ENCODE measurements around the gene CLMN.

Gene CLMN

DNA sequence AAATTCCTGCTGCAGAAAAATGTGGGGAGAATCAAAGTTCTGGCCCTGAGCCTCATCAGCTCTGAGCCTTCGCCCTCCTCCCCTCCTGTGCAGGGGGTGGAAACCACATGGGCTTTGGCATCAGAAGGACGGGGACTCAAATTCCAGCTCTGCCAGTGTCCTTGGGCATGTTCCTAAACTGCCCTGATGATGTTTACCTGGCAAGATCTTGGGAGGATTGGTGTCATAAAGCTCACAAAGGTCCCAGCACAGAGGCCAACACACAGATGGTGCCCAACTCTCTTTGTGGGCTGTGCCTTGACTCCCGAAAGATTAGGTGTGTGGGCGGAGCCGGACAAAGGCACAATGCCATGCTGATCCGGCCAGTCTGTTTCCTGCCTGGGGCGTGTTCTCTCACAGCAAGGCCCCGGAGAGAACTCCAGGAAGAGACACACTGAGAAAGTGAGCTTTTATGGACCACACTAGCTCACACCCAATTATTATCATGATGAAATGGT, 20.5 kb upstream of the CLMN start:
- no peak for DNase-seq

DNA sequence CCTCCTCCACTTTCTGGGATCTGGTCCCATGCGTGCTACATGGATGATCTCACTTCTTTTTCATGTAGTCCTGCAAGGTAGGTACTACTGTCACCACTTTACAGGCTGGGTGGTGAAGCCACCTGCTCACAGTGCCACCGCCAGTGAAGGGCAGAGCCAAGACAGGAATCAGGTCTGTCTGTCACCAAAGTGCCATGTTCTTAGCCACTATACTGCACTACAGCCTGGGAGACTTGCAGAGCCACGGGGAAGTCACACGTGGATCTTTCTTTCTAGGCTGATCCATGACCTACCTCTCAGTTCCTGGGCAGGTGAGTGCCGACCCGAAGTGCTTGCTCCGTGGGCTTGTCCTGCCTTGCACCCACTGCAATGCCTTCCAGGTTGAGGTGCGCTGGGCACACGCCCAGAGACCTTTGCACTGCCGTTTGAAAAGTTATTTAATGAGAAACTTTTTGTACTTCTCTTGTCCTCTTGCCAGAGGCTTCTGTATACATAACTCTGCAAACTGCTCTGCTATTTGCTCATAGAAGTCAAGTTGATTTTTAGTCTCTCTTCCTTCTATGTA, 19.7 kb upstream of the CLMN start:
- no peak for DNase-seq

DNA sequence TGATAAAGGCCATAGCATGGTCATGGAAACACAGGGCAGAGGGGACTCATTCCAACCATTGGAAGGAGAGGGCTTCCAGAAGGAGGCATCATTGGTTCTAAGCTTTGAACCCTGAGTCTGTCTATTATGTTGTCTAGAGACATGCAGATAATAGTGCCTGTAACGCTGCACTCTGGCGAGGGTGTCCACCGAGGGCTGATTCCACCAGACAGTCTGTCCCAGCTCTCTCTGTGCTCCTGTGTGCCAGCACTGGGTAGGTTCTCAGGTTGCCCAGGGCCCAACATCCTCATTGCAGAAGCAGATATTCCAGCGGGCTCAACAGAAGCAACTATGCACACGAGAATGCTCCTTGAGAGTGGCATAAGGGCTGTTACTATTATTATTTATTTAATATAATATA, 18.7 kb upstream of the CLMN start:
- DNase-seq: no peak

DNA sequence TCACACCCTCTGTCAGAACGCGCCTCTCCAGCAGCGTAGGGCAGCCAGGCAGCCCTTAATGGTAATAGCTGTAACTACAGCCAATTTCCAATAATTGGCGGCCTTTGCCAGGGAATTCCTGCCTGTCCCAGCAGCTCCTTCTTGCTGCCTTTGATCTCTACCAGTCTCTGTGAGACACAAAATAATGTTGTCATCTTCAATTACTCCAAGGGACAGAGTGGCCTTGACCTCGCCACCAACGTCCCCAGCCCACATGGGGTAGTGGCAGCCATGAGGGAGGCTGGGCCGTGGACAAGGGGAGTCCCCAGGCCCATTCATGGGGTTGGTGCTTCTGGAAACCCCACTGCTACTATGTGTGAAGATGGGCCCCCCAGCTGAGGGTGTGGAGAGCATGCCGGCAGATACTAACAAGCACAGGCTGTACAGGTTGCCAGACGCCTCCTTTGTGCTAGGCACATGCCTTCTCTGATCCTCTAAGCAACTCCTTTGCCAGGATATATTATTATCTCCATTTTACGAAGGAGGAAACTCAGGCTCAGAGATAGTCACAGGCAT, 17.4 kb upstream of the CLMN start:
- no peak for DNase-seq

DNA sequence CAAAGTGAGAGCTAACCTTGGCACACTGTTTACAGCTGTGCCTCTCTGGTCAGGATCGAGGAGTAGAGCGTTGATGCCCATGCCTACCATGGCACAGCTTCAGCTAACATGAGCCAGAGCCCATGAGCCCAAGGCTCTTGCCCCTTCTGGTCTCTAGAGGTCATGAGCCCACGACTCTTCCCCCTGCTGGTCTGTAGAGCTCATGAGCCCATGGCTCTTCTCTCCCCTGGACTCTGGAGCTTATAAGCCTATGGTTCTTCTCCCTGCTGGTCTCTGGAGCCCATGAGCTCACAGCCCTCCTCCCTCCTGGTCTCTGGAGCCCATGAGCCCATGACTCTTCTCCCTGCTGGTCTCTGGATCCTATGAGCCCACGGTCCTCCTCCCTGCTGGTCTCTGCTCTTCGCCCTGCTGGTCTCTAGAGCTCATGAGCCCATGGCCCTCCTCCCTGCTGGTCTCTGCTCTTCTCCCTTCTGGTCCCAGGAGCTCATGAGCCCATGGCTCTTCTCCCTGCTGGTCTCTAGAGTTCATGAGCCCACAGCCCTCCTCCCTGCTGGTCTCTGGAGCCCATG, 16.6 kb upstream of the CLMN start:
- no peak for DNase-seq

DNA sequence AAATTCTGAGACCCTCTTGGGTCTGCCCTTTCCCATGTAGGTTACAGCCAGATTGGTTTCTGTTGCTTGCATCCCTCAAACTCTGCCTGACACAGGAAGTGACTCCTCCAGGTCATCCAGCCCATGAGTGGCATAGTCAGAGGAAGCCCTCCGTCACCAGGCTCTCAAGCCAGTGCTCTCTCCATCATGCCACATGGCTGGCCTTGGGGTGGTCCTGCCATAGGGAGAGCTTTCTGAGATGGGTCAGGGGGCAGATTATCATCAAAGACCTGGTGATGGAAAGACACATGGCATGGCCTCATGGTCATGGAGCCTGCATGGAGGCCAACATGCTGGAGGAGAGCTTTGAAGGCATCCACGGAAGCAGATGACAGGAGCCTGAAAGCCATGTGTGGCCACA, 15.4 kb upstream of the CLMN start:
- DNase-seq: no peak

DNA sequence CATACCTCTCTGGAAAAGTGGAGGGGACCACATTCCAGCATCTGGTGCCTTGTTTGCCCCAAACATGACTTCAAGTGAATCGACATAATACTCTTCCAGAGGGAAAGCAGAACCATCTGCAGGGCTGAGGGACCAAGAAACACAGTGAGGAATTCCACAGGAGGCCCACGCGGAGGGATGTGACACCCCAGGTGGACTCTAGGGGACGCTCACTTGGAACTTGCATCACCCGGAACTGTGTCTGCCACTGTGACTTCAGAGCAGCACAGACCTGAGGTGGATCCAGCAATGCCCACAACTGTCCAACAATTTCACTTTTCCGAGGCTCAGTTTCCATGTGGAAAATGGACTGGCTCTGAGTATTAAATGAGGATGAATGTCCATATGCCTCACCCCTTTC, 14.3 kb upstream of the CLMN start:
- no peak for DNase-seq

DNA sequence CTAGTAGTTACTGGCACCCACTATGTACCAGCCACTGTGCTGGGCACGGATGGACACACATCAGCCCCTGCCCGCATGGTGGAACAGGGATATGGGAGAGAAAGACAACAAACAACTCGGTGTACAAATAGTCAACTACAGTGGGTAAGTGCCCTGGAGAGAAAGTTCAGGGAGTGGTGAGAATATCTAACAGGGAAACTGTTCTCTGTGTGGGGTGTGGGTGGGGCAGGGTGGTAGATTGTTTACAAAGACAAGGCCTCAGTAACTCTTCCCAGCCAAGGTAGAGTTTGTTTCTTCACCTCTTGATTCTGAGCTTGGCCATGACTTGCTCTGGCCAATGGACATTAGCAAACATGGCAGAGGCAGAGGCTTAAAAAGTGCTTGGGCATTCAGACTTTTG, 12.9 kb upstream of the CLMN start:
- DNase-seq: no peak

DNA sequence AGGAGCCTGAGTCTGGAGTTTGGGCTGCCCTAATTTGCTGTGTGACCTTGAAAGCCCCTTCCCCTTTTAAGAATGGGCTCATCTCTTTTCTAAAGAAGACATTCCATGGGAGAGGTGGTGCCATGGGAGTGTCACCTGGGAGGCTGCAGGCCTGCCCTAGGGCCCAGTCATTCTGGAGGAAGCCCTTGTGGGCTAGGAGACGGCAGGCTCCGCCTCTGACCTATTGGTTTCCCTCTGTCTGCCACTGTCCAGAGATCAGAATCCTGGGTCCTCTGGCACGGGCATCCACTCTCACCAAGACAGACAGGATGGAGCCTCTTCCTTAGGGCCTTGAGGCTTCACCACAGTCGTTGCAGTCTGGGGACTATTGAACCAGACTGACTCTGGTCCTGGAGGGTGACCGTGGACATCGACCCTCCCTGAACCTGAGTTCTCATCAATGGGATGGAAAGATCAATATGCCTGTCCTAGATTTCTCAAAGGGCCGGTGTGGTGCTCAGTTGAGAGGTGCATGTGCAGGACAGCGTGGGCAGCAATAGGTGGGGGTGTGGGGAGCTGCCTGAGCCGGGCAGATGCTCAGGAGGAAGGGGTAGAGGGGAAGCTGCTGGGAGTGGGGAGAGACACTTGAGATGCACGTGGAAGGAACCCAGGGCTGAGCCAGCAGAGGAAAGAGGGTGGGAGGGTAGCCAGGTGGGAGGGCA, 12.2 kb upstream of the CLMN start:
- DNase-seq: no peak

DNA sequence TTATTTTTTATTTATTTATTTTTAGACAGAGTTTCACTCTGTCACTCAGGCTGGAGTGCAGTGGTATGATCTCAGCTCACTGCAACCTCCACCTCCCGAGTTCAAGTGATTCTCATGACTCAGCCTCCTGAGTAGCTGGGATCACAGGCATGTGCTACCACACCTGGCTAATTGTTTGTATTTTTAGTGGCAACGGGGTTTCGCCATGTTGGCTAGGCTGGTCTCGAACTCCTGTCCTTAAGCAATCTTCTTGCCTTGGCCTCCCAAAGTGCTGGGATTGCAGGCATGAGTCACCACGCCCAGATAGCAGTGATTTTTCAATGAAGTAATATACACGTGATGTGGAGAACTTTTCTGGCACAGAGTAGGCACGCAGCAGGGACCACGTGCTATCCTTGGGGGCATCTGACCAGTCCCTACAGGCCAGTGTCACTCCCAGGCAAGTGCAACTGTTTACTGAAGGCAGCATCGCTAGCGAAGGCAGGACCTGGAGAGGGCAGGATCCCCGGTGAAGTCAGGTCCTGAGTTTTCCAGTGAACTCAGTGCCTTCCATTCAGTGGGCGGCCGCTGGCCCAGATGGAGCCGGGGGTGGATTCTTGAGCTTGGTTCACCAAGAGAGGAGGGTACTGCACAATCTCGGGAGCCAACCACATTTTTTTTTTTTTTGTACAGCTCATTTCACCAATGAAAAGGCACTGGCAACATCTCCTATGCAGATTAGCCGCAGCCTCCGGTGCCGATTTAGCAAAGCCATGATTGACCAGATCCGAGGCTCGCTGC, 11.1 kb upstream of the CLMN start:
- no peak for DNase-seq

DNA sequence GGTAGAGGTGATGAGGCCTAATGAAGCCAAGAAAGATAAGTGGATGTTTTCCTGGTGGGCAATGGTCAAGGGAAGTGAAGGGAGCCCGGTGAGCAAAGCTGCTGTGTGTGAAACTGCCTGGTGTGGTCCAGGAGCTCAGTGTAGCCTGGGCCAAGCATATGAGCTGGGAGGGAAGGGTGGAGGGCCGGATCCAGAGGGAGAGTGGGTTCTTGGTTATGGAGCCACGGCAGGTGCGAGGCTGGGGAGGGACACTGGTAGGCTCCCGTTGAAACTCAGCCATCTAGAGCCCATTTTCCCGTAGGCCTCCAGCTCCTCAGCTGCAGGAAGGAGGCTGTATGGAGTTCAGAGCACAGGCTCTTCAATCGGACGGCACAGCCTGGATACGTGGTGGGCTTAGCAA, 10.2 kb upstream of the CLMN start:
- no peak for DNase-seq

DNA sequence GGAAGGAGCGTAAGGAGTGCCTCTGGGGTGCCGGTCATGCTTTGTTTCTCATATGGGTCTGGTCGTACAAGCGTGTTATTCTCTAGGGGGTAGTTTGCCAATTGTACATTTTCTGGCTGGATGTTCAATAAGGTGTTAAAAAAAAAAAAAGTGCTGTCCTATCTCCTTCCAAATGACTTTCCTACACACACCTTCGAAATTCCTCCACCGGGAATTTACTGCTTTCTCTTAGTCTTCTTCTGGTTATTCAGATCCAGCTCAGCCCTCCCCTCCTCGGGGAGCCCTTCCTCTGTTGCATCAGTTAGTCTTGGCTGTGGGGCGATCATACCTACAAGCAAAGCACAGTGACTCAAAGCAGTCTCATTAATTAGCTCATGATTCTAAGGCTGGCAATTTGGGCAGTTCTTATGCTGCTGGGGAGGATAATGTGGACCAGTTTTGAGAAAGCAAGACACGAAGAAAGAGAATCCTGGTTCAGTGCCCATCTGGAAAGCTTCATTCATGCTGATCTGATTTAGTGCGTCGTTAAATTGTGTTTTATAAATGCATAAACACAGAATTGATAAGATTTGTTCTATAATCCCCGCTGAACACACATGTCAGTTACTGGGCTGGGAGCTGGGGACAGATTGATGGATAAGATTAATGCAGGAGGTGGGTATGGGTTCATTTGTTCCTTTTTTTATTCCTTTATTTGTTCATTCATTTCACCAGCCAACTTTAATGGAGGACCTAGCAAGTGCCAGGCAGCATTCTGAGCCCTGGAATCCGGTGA, 9.2 kb upstream of the CLMN start:
- no peak for DNase-seq

DNA sequence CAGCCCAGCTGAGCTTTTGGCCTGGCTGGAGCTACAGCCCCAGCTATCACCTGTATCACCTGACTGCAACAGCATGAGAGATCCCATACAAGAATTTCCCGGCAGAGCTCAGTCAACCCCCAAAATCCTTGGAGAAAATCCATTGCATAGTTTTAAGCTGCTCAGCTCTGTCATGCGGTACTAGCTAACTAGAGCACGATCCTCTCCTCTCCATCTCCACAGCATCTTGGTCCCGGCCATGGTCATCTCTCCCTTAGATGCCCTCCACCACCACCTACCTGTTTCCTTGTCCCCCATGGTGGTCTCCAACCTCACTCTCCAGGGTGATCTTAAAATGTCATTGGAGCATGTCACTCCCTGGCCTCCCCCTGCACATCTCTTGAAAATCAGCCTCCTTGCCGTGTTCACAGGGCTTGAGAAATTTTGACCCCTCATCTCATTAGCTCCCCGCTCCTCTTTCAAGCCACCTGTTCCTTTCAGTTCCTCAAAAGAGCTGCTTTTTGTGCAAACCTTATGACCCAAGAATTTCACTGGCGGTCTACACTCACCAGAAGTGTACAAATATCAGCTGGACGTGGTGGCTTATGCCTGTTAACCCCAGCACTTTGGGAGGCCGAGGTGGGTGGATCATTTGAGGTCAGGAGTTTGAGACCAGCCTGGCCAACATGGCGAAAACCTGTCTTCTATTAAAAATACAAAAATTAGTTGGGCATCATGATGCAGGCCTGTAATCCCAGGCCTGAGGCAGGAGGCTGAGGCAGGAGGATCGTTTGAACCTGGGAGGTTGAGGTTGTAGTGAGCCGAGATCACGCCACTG, 8.1 kb upstream of the CLMN start:
- no peak for DNase-seq

DNA sequence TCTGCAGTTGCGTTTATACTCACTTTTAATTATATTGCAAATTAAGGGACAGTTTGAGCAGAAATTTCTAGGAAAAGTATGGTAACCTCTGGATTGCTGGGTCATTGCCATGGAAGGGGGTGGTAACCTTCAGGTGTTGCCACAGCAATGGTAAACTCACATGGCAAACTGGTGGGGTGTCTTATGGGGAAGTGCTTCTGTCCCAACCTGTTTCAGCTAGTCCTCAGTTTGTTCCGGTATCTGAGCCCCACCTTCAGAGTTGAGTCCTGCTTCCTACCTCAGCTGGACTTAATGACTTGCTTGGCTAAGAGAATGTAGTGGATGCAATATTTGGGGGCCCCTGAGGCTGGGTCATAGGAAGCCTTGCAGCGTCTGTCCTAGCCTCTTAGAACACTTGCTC, 7.3 kb upstream of the CLMN start:
- DNase-seq: no peak

DNA sequence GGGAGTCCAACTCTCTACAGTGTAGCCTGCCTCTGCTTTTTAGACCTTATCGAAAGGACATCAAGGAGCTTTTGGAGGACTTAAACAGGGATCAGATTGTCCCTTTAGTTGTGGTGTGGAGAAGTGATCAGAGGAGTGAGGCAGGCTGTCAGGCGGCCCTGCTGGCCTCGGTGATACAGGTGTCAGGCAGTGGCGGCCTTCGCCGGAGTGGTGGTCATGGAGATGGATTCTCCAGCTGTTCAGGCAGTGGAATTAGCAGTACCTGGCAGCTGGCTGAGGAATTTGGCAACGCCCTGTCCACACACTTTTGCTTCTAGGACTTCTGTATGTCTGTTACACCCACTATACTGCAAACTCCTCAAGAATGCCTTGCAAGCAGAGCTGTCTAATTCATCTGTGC, 4.2 kb upstream of the CLMN start:
- no peak for DNase-seq

DNA sequence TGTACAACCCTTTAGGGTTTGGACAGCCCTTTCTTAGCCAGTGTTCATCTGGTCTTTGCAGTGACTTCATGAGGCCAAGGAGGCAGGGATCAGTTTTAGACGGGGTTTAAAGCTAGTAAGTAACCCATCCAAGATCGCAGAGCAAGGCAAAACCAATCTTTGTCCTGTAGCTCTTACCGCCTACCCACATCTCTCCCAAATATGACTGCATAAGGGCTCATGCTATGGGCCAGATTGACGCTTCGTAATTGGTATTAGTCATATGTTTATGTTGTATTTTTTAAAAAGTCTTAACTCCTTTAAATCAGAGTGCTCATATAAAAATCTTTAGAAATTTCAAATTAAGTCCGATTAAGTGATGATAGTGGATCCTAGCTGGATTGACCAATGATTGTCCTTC, 3.7 kb upstream of the CLMN start:
- no peak for DNase-seq

DNA sequence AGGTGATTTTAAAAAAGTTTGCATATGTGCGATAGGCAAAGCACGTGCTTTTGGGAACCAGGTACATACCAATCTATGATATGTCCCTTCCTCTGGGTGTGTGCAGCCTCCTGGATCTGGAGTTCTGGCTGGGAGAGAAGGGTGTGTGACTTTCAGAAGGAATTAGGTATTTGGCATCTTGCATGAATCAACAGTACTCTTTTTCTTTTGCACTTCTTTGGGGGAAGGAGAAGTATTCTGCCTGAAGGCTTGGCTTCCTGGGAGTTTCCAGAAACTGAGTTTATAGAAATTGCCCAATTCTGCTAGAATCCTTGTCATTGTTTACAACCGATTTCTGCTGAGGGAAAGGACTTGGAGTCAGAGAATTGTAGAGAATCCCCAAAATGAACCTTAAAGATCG, 2.9 kb upstream of the CLMN start:
- no peak for DNase-seq

DNA sequence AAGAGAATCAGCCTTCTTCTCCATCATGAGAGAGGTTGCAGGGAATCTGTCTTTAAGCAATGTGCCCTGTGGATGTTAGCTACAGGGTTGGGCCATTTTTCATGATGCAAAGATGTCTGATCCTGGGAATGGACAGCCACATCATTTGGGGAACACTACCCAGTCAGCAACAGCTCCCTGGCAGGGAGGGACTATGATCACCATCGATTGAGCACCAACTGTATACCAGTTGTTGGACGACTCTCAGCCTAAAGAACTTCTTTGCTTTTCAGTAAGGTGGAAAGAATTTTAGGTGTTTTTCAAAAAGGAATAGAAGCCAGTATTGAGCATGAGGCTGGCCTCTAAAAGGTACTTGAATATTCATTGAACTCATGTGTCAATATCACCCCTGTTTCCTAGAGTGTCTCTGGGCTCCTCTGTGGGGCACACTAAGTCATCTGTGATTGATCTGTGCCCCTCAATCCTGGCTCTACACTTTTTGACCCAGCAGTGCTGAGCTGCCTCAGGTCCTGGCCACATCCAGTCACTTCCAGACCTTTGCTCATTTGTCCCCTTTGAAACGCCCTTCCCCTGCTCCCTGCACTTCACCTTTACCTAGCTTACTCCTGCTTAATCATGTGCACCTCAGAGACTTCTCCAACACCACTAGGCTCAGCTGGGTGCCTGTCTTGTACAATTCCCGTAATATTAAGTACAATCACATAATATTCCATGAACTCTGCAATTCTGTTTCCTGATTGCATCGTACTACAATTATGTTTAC, 2.2 kb upstream of the CLMN start:
- no peak for DNase-seq

DNA sequence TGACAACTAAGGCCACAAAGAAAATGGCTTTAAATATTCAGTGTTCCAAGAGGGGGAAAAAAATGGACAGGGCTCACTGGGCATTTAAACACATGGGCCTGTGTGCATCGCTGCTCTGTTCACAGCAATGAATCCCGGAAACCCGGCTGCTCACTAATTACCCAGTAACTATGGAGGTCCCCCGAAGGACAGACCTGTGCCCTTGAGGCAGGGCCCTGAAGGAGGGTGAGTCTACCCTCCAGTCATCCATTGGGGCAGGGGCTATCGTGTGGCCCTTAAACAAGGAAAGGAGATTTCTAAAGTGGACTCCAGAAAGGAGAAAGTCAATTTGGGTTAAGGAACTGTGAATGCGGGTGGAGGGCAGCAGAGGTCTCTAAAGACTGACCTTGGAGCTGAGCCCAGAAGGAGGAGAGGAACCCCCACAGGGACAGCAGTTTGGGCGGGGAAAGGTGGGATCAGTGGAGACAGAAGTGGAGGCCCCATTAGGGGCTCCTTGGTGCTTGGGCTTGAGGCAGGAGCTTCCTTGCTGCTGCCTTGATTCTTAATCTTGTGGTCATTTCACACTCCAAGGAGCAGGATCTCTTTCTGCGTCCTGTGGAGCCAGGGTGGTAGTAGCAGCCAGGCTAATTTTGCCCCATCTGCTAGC, 1.4 kb upstream of the CLMN start:
- DNase-seq: no peak

DNA sequence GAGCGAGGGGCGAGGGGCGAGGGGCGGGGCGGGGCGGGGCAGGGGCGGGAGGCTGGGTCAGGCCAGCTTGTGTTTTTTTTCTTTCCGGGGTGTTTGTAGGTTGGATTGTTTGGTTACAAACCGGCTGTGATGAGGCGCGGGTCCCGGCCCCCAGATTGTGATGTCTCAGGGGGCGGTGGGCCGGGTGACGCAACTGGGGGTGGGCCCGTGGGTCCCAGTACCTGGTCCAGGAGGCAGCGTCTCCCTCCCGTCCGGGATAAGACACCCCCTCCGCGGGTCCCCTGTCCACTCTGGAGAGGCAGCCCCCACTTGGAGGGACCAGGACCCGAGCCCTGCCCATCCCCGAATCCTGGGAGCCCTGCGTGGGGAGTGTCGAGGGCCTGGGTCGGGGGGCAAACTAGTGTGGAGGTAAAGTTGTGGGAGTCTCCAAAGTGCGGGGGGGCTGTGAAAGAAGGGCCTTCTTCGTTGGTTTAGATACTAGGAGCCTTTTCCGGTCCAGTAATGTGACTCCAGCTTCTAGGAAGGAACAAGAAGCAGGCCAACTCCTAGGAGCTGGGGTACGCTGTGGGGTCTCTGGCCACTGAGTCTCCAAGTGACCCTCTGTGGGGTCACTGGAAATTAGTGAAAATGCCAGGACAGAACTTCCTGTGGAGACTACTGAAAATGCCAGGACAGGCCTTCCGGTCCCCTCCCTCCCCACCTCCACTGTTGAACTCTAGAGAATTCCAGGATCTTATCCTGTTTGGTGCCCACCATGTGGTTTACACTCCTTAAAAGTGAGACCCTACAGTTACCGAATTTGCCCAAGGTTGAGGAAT, 579 bp upstream of the CLMN start:
- DNase-seq: no peak

Data from central memory CD4-positive, alpha-beta T cell (primary cell).